HG02763 (cell line): ENCODE measurements around the gene ISM1.

Experiments used
- ATAC-seq: cut with Tn5 transposase; IDR thresholded peaks from one replicate; pipeline ENCODE4 v1.9.1; 2021; ENCODE audit warnings: mild to moderate bottlenecking, moderate library complexity; ENCODE audit not compliant: unreplicated experiment

The ISM1 gene

DNA sequence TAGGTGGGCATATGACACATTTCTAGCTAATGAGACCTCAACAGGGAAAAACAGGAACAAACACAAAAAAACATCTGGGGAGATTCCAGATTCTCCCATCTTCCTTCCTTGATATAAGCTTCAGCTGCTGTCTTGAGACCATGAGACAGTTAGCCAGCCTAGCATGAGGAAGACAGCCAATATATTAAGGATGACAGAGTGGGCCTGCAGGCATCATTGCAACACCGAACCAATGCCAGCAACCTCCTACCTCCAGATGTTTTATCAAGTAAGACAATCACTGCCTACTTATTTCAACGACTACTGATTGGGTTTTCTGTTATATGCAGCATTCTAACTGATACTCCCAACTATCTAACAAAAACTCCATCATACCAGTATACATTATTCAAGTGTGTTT lies 119.0 kb downstream of the ISM1 start:
- no peak for ATAC-seq

DNA sequence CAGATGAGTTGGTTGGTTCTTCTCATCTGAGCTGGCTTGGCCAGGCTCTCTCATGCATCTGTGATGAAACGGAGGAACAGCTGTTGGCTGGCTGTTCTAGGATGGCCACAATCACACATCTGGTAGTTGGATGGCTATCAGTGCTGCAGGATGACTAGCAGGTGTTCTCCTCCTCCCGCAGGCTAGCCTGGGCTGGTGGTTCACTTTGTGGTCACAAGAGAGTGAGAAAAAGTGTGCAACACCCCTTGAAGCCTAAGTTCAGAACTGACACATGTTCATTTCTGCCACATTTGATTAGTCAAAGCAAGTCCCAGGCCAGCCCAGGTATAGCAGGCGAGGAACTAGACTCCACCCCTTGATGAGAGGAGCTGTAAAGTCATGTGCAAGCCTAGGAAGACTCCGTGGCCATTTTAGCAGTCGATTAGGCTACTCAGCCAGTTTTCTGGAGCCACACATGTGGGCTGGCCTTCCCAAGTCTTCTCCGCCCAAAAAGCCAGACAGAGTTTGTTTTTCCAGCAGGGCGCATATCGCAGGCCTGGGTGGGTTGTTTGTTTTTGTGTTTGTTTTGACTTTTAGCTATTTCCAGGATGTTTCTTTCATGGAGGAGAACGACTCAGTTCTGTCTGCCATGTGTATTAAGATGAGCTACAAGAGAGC lies 120.8 kb downstream of the ISM1 start:
- ATAC-seq, result no peak

- ATAC-seq, result no peak
These were observed 121.6 kb downstream of the ISM1 start for GRCh38 chr20:13342469-13343242.

GRCh38 chr20:13344671-13345070 lies 123.6 kb downstream of the ISM1 start:
- ATAC-seq, result no peak

GRCh38 chr20:13348311-13349234 lies 127.5 kb downstream of the ISM1 start:
- no peak for ATAC-seq

- ATAC-seq, result no peak
These were observed 128.1 kb downstream of the ISM1 start for GRCh38 chr20:13349235-13349604.
